Measurements from ENCODE around the gene EFNB3.
A peak's percentile ranks its signal among the peaks of the same experiment; 100 is the strongest.

The EFNB3 gene

GRCh38 chr17:7704601-7705268 is at the start of gene EFNB3:
Gene EFNB3, plus strand, starts transcription at chr17:7705202. Its CDS starts 397 bp downstream, at chr17:7705599.
- peak; percentile 53 for DNase-seq (ENCODE audit: low spot score)

GRCh38 chr17:7655541-7655840 is 49.5 kb upstream of the EFNB3 start:
- no peak for DNase-seq (ENCODE audit: low spot score)

GRCh38 chr17:7656958-7657609 is 47.9 kb upstream of the EFNB3 start:
- no peak for DNase-seq (ENCODE audit: low spot score)

GRCh38 chr17:7667656-7668406 is 37.2 kb upstream of the EFNB3 start:
- no peak for DNase-seq (ENCODE audit: low spot score)

- DNase-seq (ENCODE audit: low spot score): no peak
Observed at GRCh38 chr17:7668482-7668881, 36.5 kb upstream of the EFNB3 start.

- DNase-seq (ENCODE audit: low spot score): no peak
Observed at GRCh38 chr17:7673239-7673638, 31.8 kb upstream of the EFNB3 start.

- DNase-seq (ENCODE audit: low spot score): no peak
Observed at GRCh38 chr17:7674934-7675333, 30.1 kb upstream of the EFNB3 start.

- DNase-seq (ENCODE audit: low spot score): no peak
Observed at GRCh38 chr17:7676533-7676932, 28.5 kb upstream of the EFNB3 start.

GRCh38 chr17:7677388-7678067 is 27.5 kb upstream of the EFNB3 start:
- no peak for DNase-seq (ENCODE audit: low spot score)

GRCh38 chr17:7684851-7685532 is 20.0 kb upstream of the EFNB3 start:
- DNase-seq (ENCODE audit: low spot score): no peak

GRCh38 chr17:7685533-7686221 is 19.3 kb upstream of the EFNB3 start:
- peak; percentile 91 for DNase-seq (ENCODE audit: low spot score)

- peak; percentile 76 for DNase-seq (ENCODE audit: low spot score)
Observed at GRCh38 chr17:7686222-7687071, 18.6 kb upstream of the EFNB3 start.

- peak; percentile 79 for DNase-seq (ENCODE audit: low spot score)
Observed at GRCh38 chr17:7687072-7687907, 17.7 kb upstream of the EFNB3 start, which contains the start of gene TP53. Gene TP53, minus strand, starts transcription at chr17:7687490. Its CDS starts 10,896 bp downstream, at chr17:7676594.

- peak; percentile 96 for DNase-seq (ENCODE audit: low spot score)
Observed at GRCh38 chr17:7687908-7688807, 16.8 kb upstream of the EFNB3 start, which contains the start of gene WRAP53. Gene WRAP53, plus strand, starts transcription at chr17:7688477. Its CDS starts 172 bp downstream, at chr17:7688649.

- no peak for DNase-seq (ENCODE audit: low spot score)
Observed at GRCh38 chr17:7688808-7689316, 16.1 kb upstream of the EFNB3 start.

GRCh38 chr17:7695586-7695985 is 9.4 kb upstream of the EFNB3 start:
- DNase-seq (ENCODE audit: low spot score): no peak

GRCh38 chr17:7697828-7698588 is 7.0 kb upstream of the EFNB3 start:
- DNase-seq (ENCODE audit: low spot score): no peak
